ENCODE data around the gene TYRP1. TPM values are rescaled to one million over a fixed set of nuclear protein-coding genes. Genes with fewer than 3 reads are reported as not detected.
A peak's percentile ranks its signal among the peaks of the same experiment; 100 is the strongest.

TYRP1 gene
- total RNA-seq, 1 donor from 2014 or later: 0.85 TPM

- no peak for DNase-seq
These were observed 5.1 kb downstream of the TYRP1 start for GRCh38 chr9:12698266-12698665.

DNA sequence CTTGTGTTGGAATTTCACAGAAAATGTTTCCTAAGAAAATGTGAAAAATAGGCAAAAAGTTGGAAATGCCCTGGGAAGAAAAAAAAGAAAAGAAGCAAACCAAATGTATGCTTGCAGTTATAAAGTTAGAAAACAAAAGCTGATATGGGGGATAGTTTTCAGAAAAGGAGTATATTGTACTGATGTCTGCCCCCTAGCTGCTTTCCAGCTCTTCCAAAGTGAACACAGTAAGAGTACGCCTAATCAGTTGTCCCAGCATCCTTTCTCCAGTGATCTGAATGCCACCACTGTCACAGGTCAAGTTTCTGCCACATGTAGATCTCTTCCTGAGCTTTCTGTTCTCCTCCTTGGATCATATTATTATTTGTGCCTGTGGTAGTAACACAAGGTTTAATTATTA, 5.8 kb downstream of the TYRP1 start:
- no peak for DNase-seq

GRCh38 chr9:12699529-12699928, 6.3 kb downstream of the TYRP1 start:
- DNase-seq: peak; percentile 56

DNA sequence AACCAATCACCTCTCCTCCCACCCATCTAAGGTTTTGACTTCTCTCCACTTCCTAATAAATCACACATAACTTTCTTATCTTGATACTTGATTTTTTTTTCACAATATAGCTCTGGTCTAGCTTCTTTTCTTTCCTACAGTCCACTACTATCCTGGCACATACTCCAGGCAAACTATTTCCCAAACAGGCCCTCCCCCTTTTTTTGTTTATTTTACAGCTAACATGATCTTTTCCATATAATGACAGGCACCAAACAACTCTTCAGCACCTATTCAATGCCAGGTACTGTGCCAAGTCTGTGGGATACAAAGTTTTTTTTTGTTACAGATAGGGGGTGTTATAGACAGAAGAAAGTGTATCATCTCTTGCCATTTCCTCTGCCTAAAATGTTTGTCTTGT, 7.9 kb downstream of the TYRP1 start:
- no peak for DNase-seq

- peak; percentile 80 for DNase-seq
These were observed 9.1 kb downstream of the TYRP1 start for GRCh38 chr9:12702160-12702758.

- no peak for DNase-seq
These were observed 10.8 kb downstream of the TYRP1 start for GRCh38 chr9:12703996-12704395.

- DNase-seq: no peak
These were observed 12.7 kb downstream of the TYRP1 start for GRCh38 chr9:12705738-12706391.

DNA sequence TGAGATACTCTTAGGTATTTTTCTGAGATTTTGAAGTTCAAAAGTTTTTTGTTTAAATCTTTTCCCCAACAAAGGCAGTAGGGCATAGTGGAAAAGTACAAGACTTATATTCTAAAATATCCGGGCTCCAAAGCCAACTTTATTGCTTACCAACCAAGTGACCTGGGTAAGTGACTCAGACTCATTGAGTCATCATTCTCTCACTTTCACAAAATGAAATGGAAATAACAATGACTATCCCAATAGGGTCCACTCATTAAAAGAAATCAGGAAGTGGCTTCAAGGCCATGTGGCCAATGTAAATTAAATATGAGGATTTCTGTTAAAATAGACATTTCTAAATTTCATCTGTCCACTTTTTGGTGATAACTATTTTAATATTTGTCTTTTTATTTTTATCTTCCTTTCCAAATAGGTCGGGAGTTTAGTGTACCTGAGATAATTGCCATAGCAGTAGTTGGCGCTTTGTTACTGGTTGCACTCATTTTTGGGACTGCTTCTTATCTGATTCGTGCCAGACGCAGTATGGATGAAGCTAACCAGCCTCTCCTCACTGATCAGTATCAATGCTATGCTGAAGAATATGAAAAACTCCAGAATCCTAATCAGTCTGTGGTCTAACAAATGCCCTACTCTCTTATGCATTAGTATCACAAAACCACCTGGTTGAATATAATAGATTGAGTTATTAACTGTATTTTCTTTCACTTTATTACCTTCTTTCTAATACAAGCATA, 15.5 kb downstream of the TYRP1 start:
- DNase-seq: peak; percentile 83

DNA sequence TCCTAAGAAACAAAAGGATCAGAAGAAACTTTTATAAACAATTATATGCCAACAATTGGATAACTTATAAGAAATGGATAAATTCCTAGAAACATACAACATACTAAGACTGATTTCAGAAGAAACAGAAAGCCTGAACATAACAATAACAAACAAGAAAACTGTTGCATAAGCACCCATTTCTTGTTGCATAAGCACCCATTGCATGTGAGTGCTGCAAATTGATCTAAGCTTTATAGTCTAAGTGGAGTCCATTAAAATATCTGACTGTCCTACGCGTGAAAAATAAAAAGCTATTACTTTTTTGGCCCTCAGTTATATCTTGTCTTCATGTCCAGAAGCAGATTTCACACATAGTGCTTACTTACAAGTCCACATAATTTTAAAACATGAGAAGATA, 19.3 kb downstream of the TYRP1 start:
- DNase-seq: no peak

DNA sequence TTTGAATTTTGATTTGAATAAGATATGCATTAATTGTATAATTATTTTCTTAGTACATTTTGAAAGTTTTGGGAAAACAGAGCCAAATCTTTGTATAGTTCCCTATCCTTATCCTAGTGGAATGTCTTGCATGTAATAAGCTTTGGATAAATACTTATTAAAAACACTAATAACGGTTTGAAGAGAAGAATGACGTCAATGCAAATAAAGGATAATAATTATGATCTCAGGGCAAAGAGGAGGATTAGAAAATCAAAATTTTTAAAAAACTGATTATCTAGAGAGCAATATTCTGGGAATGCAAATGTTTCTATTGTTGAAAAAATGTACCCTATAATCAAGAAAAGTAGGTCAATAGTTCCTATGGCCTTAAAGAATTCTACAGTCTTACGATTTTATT, 22.1 kb downstream of the TYRP1 start:
- DNase-seq: no peak

GRCh38 chr9:12716823-12717600, 23.8 kb downstream of the TYRP1 start:
- DNase-seq: no peak

GRCh38 chr9:12717907-12718306, 24.7 kb downstream of the TYRP1 start:
- DNase-seq: peak; percentile 20

- DNase-seq: no peak
These were observed 25.4 kb downstream of the TYRP1 start for GRCh38 chr9:12718482-12719026.

GRCh38 chr9:12719431-12719830, 26.2 kb downstream of the TYRP1 start:
- DNase-seq: peak; percentile 56

GRCh38 chr9:12720551-12720950, 27.4 kb downstream of the TYRP1 start:
- no peak for DNase-seq

DNA sequence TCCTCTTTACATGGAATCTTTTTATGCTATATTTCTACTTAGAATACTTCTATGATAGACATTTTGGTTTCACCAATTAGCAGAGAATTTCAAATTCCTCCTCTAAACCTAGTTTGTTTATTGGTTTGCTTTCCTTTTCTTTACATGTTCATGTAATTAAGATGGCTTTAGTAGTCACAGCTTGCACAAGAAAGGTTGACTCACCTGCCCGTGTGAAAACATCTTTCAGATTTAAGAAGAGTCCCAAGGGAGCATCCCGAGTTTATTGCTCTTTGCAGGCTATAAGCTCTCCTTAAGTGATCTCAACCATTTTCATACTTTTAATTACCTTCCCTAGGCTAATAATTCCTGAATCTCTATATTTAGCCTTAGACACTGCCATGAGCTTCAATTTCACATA, 28.9 kb downstream of the TYRP1 start:
- no peak for DNase-seq

- DNase-seq: peak; percentile 49
These were observed 30.3 kb downstream of the TYRP1 start for GRCh38 chr9:12723409-12724028.

DNA sequence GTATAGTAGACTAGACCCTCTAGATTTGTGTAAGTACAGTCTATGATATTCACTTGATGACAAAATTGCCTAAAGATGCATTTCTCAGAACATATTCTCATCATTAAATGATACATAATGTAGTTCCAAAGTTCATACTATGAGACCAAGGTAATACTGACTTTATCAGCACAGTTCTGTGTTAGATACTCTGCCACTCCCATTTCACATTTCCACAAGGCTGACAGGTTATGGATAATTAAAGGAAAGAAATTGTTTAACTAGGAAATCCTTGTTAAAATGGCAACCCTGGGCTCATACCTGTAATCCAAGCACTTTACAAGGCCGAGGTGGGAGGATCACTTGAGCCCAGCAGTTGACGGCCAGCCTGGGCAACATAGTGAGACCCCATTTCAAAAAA, 33.6 kb downstream of the TYRP1 start:
- no peak for DNase-seq

- no peak for DNase-seq
These were observed 37.0 kb downstream of the TYRP1 start for GRCh38 chr9:12730198-12730597.

DNA sequence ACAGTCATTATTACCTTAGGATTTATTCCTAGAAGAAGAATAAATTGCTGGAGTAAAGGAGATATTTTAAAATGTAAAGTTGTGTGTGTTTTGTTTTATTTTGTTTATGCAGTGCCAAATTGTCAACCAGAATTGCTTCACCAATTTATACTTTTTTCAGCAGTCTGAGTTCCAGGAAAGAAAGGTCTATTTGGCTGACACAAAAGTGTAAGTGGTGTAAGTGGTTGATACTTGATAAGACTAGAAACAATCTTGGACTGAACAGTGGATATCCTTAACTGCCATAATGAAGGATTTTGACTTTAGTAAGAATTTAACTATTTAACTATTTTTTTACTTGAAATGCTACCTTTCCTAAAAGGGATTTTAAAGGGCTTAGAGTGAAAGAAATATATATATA, 37.7 kb downstream of the TYRP1 start:
- no peak for DNase-seq

DNA sequence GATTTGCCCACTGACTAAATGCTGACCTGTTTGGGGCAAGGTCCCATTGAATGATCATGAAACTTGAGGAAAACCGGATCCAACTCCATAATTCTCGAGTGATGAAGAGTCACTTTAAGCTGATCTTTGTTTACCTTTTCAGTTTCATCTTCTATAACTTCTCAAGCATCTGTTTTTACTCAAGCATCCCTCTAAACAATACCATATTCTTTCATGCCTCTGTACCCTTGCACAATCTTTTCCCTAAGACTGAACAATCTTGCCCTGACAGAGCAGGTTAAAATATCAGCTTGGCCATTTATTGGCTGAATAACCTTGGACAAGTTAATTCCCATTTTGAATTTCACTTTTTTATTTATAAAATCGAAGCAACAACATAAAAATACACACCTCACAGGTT, 39.8 kb downstream of the TYRP1 start:
- DNase-seq: no peak

GRCh38 chr9:12735665-12736064, 42.5 kb downstream of the TYRP1 start:
- DNase-seq: peak; percentile 66

GRCh38 chr9:12737871-12738270, 44.7 kb downstream of the TYRP1 start:
- no peak for DNase-seq
